HG02642 (cell line): ENCODE data around the gene GP1BB.
A peak's percentile ranks its signal among the peaks of the same experiment; 100 is the strongest.

Source experiments
- ATAC-seq: cut with Tn5 transposase; IDR thresholded peaks from one replicate; pipeline ENCODE4 v1.9.1; 2021; ENCODE audit warnings: mild to moderate bottlenecking; ENCODE audit not compliant: unreplicated experiment, poor library complexity

The GP1BB gene

GRCh38 chr22:19764299-19764593, 40.9 kb downstream of the GP1BB start:
- no peak for ATAC-seq

- no peak for ATAC-seq
Measured at GRCh38 chr22:19764636-19765476, 41.5 kb downstream of the GP1BB start.

- ATAC-seq = no peak
Measured at GRCh38 chr22:19765477-19766239, 42.3 kb downstream of the GP1BB start.

- ATAC-seq = no peak
Measured at GRCh38 chr22:19766240-19766510, 42.8 kb downstream of the GP1BB start.

- no peak for ATAC-seq
Measured at GRCh38 chr22:19766511-19767426, 43.4 kb downstream of the GP1BB start.

- no peak for ATAC-seq
Measured at GRCh38 chr22:19767427-19768341, 44.3 kb downstream of the GP1BB start.

- no peak for ATAC-seq
Measured at GRCh38 chr22:19769393-19769715, 46.0 kb downstream of the GP1BB start.

- ATAC-seq = no peak
Measured at GRCh38 chr22:19770349-19771220, 47.2 kb downstream of the GP1BB start.

GRCh38 chr22:19772422-19772672, 49.0 kb downstream of the GP1BB start:
- no peak for ATAC-seq

GRCh38 chr22:19772673-19773469, 49.5 kb downstream of the GP1BB start:
- ATAC-seq = peak; percentile 60

- ATAC-seq = peak; percentile 2
Measured at GRCh38 chr22:19773470-19774040, 50.2 kb downstream of the GP1BB start.
